ENCODE results near the gene ZNF438. TPM values are rescaled to one million over a fixed set of nuclear protein-coding genes. Genes with fewer than 3 reads are reported as not detected.

Gene ZNF438
- total RNA-seq, 1 experiment from 2014 or later = 0.83 TPM

- no peak overlapping the region for H4K8ac ChIP-seq (replicated peaks; ENCODE audit: insufficient read length, low read depth, low read length)
- H3K36me3 Mint-ChIP-seq (ENCODE audit: insufficient read depth in 1 of 3, low read depth in 3 of 3) = peaks cover 0 to 16% (median 5%) of the 10 kb centered on the region in 3 experiments; a peak in 4 of 7 replicates
- no peaks in the 10 kb centered on the region for H3K79me2 ChIP-seq (ENCODE audit: insufficient read depth, low read length)
- H3K9ac ChIP-seq (ENCODE audit: extremely low read depth, insufficient read length, low read length) = no peak overlapping the region
- peaks cover 2% of the 10 kb centered on the region; the same call in 1 of the 2 replicates for H3K27me3 Mint-ChIP-seq (ENCODE audit: low read depth)
- WGBS (ENCODE audit: extremely low coverage, insufficient read length, low lambda C conversion rate) = no CpG with 5 or more reads among the region's 9 CpGs
- H2AK5ac ChIP-seq (ENCODE audit: insufficient read length, low read length) = no peak overlapping the region
- no peaks in the 10 kb centered on the region for H3K23me2 ChIP-seq (ENCODE audit: insufficient read length, low read depth, low read length, poor library complexity, severe bottlenecking)
- no peak overlapping the region for H2BK15ac ChIP-seq (ENCODE audit: low read depth, low read length)
- no peak overlapping the region for H3K4me3 Mint-ChIP-seq
- no peak for TF ChIP-seq CTCF (conservative IDR thresholded peaks at IDR 0.05)
- H3K56ac ChIP-seq (ENCODE audit: insufficient read length, low read depth, low read length) = no peak overlapping the region
- no peak overlapping the region for H3K27ac Mint-ChIP-seq
- H4K91ac ChIP-seq (ENCODE audit: insufficient read length, low read depth, low read length) = no peak overlapping the region
- no peak overlapping the region for H2BK5ac ChIP-seq (ENCODE audit: insufficient read length, low read length)
- no peak overlapping the region for H3K4ac ChIP-seq (ENCODE audit: low read depth, low read length)
- peaks cover 14 to 16% of the 10 kb centered on the region in 2 experiments; a peak in 4 of 5 replicates for H3K9me3 Mint-ChIP-seq
- H2BK20ac ChIP-seq (ENCODE audit: low read depth, low read length, poor library complexity, severe bottlenecking) = no peak overlapping the region
- H2BK12ac ChIP-seq (ENCODE audit: insufficient read length, low read depth, low read length) = no peak overlapping the region
- H3K9me3 ChIP-seq (ENCODE audit: control insufficient read depth, low read depth, low read length) = no peaks in the 10 kb centered on the region
- H3K4me1 Mint-ChIP-seq = no peaks in the 10 kb centered on the region
- no peaks in the 10 kb centered on the region for H3K27me3 ChIP-seq (ENCODE audit: insufficient read depth, low read length)
- no peak overlapping the region for H2BK120ac ChIP-seq (ENCODE audit: low read depth, low read length, poor library complexity, severe bottlenecking)
- H4K5ac ChIP-seq (ENCODE audit: insufficient read length, low read depth, low read length) = no peak overlapping the region
- no peak overlapping the region for H3T11ph ChIP-seq (ENCODE audit: low read length)
- no peaks in the 10 kb centered on the region for H4K20me1 ChIP-seq (ENCODE audit: control insufficient read depth, insufficient read depth, insufficient read length)
- no peak overlapping the region for H3K27ac ChIP-seq (ENCODE audit: insufficient read length, low read depth, low read length)
- no peaks in the 10 kb centered on the region for H3K4me1 ChIP-seq (ENCODE audit: insufficient read depth, low read length)
- H2AFZ ChIP-seq (ENCODE audit: low read length) = no peak overlapping the region
- H3K23ac ChIP-seq (ENCODE audit: insufficient read length, low read depth, low read length) = no peak overlapping the region
- DNase-seq = no peak
- no peak overlapping the region for H3K18ac ChIP-seq (ENCODE audit: insufficient read length, low read depth, low read length)
- H3K14ac ChIP-seq (ENCODE audit: insufficient read depth, low read length) = no peak overlapping the region
- H3K79me1 ChIP-seq (ENCODE audit: insufficient read depth, low read depth, low read length, poor library complexity, severe bottlenecking) = no peaks in the 10 kb centered on the region
- no peak overlapping the region for H3K4me2 ChIP-seq (ENCODE audit: insufficient read depth, insufficient read length, low read length)
Measured at GRCh38 chr10:30805061-30805460, 226.6 kb downstream of the ZNF438 start.
